WTC11 (cell line): ENCODE data around the gene PPM1B. TPM values are rescaled to one million over a fixed set of nuclear protein-coding genes. Genes with fewer than 3 reads are reported as not detected.

Source experiments
- ARID4B ChIP-seq: sonication (generic); formaldehyde crosslinking; IDR thresholded peaks from 2 replicates; pipeline ENCODE4 v1.8.0; 2023; ENCODE audit warnings: missing genetic modification reagents, mild to moderate bottlenecking, borderline replicate concordance
- CTCF ChIP-seq: fragments of 200-600 bp; IDR thresholded peaks from 2 replicates; pipeline ENCODE4 v1.8.0; 2022; ENCODE audit warnings: antibody characterized with exemption
- HMGXB4 ChIP-seq: sonication (generic); formaldehyde crosslinking; IDR thresholded peaks from 2 replicates; pipeline ENCODE4 v1.8.1; 2023; ENCODE audit warnings: mild to moderate bottlenecking, moderate library complexity, missing genetic modification reagents
- MAX ChIP-seq: sonication (generic); formaldehyde crosslinking; IDR thresholded peaks from 2 replicates; pipeline ENCODE4 v1.8.0; 2022; ENCODE audit warnings: mild to moderate bottlenecking, missing genetic modification reagents
- MYBL2 ChIP-seq: sonication (generic); formaldehyde crosslinking; IDR thresholded peaks from 2 replicates; pipeline ENCODE4 v1.8.1; 2023; ENCODE audit warnings: mild to moderate bottlenecking, moderate library complexity, missing genetic modification reagents
- SMAD3 ChIP-seq: sonication (generic); formaldehyde crosslinking; IDR thresholded peaks from 2 replicates; pipeline ENCODE4 v1.8.0; 2022; ENCODE audit warnings: missing genetic modification reagents, mild to moderate bottlenecking, borderline replicate concordance
- SOX15 ChIP-seq: fragments of 250-450 bp; sonication (Bioruptor Pico); IDR thresholded peaks from 2 replicates; pipeline ENCODE4 v1.9.0; 2021; ENCODE audit warnings: mild to moderate bottlenecking
- TEAD1 ChIP-seq: sonication (generic); formaldehyde crosslinking; IDR thresholded peaks from 2 replicates; pipeline ENCODE4 v1.8.0; 2022; ENCODE audit warnings: mild to moderate bottlenecking, missing genetic modification reagents
- ZNF317 ChIP-seq: sonication (generic); formaldehyde crosslinking; IDR thresholded peaks from 2 replicates; pipeline ENCODE4 v1.8.1; 2023; ENCODE audit warnings: low read depth, mild to moderate bottlenecking, moderate library complexity, missing genetic modification reagents, borderline replicate concordance
- ZNF396 ChIP-seq: fragments of 250-450 bp; sonication (Bioruptor Pico); IDR thresholded peaks from 2 replicates; pipeline ENCODE4 v1.8.0; 2021; ENCODE audit warnings: mild to moderate bottlenecking, moderate library complexity, borderline replicate concordance
- ZNF532 ChIP-seq: fragments of 250-450 bp; sonication (Bioruptor Pico); IDR thresholded peaks from 2 replicates; pipeline ENCODE4 v1.9.0; 2021; ENCODE audit warnings: mild to moderate bottlenecking, borderline replicate concordance
- total RNA-seq: library from RNA; stranded (reverse); gene quantifications from 3 replicates; pipeline ENCODE4 v1.2.3, GENCODE V29; 2021
- TF ChIP-seq, protein P1 (sequence below): sonication (generic); formaldehyde crosslinking; conservative IDR thresholded peaks from 2 replicates; pipeline ENCODE4 v1.8.1; 2023; ENCODE audit warnings: mild to moderate bottlenecking, low read depth, missing genetic modification reagents, moderate library complexity

The PPM1B gene
- total RNA-seq, 1 experiment from 2014 or later: 96.4 TPM

DNA sequence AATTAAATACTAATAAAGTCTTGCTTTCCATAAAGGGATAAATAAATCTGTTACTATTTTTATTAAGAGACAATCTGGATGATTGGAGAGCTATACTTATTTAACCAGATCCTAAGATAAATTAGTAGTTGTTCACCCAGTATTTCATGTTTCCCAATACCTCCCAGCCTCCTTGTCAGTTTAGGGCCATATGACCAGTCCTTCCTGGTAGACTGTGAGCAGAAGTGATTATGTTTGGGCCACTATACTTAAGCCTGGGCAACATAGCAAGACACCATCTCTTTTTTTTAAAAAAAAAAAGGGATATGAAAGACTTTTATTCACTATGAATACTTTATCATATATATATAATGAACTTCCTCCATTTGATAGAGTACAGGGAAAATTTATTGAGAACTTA, 48.8 kb upstream of the PPM1B start (continued):
- TF ChIP-seq ZNF532: no peak
- TF ChIP-seq ARID4B: no peak
- no peak for TF ChIP-seq ZNF317
- TF ChIP-seq SMAD3 (CRISPR knock-in tag): no peak
- TF ChIP-seq MAX (CRISPR knock-in tag): no peak
- TF ChIP-seq ZNF396 (CRISPR knock-in tag): no peak
- TF ChIP-seq SOX15 (CRISPR knock-in tag): no peak
- TF ChIP-seq, protein P1, sequence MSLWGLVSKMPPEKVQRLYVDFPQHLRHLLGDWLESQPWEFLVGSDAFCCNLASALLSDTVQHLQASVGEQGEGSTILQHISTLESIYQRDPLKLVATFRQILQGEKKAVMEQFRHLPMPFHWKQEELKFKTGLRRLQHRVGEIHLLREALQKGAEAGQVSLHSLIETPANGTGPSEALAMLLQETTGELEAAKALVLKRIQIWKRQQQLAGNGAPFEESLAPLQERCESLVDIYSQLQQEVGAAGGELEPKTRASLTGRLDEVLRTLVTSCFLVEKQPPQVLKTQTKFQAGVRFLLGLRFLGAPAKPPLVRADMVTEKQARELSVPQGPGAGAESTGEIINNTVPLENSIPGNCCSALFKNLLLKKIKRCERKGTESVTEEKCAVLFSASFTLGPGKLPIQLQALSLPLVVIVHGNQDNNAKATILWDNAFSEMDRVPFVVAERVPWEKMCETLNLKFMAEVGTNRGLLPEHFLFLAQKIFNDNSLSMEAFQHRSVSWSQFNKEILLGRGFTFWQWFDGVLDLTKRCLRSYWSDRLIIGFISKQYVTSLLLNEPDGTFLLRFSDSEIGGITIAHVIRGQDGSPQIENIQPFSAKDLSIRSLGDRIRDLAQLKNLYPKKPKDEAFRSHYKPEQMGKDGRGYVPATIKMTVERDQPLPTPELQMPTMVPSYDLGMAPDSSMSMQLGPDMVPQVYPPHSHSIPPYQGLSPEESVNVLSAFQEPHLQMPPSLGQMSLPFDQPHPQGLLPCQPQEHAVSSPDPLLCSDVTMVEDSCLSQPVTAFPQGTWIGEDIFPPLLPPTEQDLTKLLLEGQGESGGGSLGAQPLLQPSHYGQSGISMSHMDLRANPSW (CRISPR knock-in tag): no peak
- TF ChIP-seq HMGXB4: no peak
- no peak for TF ChIP-seq CTCF
- no peak for TF ChIP-seq TEAD1 (CRISPR knock-in tag)
- no peak for TF ChIP-seq MYBL2 (CRISPR knock-in tag)
- TF ChIP-seq, all 79 proteins: peak for 0
